HG03558 (cell line): ENCODE measurements around the gene AUTS2.

Experiments
- ATAC-seq: cut with Tn5 transposase; IDR thresholded peaks from one replicate; pipeline ENCODE4 v1.9.1; 2021; ENCODE audit warnings: moderate number of reproducible peaks; ENCODE audit not compliant: unreplicated experiment; ENCODE audit errors: extremely low read depth

Gene AUTS2

GRCh38 chr7:70439651-70440050 is 841.4 kb downstream of the AUTS2 start:
- no peak for ATAC-seq

GRCh38 chr7:70446448-70447143 is 848.3 kb downstream of the AUTS2 start:
- no peak for ATAC-seq

- no peak for ATAC-seq
These were observed 850.1 kb downstream of the AUTS2 start for GRCh38 chr7:70448312-70448906.

GRCh38 chr7:70450731-70451130 is 852.5 kb downstream of the AUTS2 start:
- ATAC-seq: no peak

- ATAC-seq: no peak
These were observed 857.6 kb downstream of the AUTS2 start for GRCh38 chr7:70455925-70456324.

- no peak for ATAC-seq
These were observed 858.4 kb downstream of the AUTS2 start for GRCh38 chr7:70456719-70457118.

- no peak for ATAC-seq
These were observed 859.2 kb downstream of the AUTS2 start for GRCh38 chr7:70457482-70457881.

GRCh38 chr7:70457883-70458680 is 859.8 kb downstream of the AUTS2 start:
- ATAC-seq: no peak

- no peak for ATAC-seq
These were observed 860.5 kb downstream of the AUTS2 start for GRCh38 chr7:70458745-70459144.

- no peak for ATAC-seq
These were observed 861.3 kb downstream of the AUTS2 start for GRCh38 chr7:70459546-70459945.

GRCh38 chr7:70460071-70460470 is 861.8 kb downstream of the AUTS2 start:
- no peak for ATAC-seq

GRCh38 chr7:70460562-70460961 is 862.3 kb downstream of the AUTS2 start:
- no peak for ATAC-seq

GRCh38 chr7:70463352-70463938 is 865.2 kb downstream of the AUTS2 start:
- no peak for ATAC-seq

- no peak for ATAC-seq
These were observed 868.6 kb downstream of the AUTS2 start for GRCh38 chr7:70466725-70467364.

GRCh38 chr7:70470746-70471145 is 872.5 kb downstream of the AUTS2 start:
- ATAC-seq: no peak

- no peak for ATAC-seq
These were observed 874.4 kb downstream of the AUTS2 start for GRCh38 chr7:70472601-70473237.

- no peak for ATAC-seq
These were observed 876.5 kb downstream of the AUTS2 start for GRCh38 chr7:70474639-70475234.

GRCh38 chr7:70477036-70478010 is 879.0 kb downstream of the AUTS2 start:
- ATAC-seq: no peak
